WTC11 (cell line): Measurements from ENCODE around the gene SARM1. TPM values are rescaled to one million over a fixed set of nuclear protein-coding genes. Genes with fewer than 3 reads are reported as not detected.
A peak's percentile ranks its signal among the peaks of the same experiment; 100 is the strongest.

Source experiments
- ATAC-seq: fragments of 200-7000 bp; cut with Tn5 transposase; 2 replicates; pipeline ENCODE4 v1.10.0; 2021; ENCODE audit warnings: mild to moderate bottlenecking, moderate library complexity
- CTCF ChIA-PET: fragments of 300-600 bp; sonication (Branson Sonifier 250); formaldehyde crosslinking; loops from one replicate; lab custom pipeline; 2021; ENCODE audit warnings: antibody characterized with exemption; lab: Charles Lee
- POLR2A ChIA-PET: fragments of 350-600 bp; sonication (Branson Sonifier 250); formaldehyde crosslinking; loops from one replicate; lab custom pipeline; 2021; ENCODE audit warnings: antibody characterized with exemption; lab: Charles Lee
- DNase-seq: peaks from one replicate; pipeline ENCODE4 v3.0.0; 2021; ENCODE audit warnings: low spot score
- H3K27ac Mint-ChIP-seq: 2 replicates; pipeline ENCODE4 v1.8.0; 2021; ENCODE audit warnings: mixed read lengths
- H3K27me3 Mint-ChIP-seq: 2 replicates; pipeline ENCODE4 v1.8.0; 2021; ENCODE audit warnings: low read depth, mild to moderate bottlenecking, moderate library complexity, mixed read lengths
- H3K36me3 Mint-ChIP-seq: 2 replicates; pipeline ENCODE4 v1.8.0; 2021; ENCODE audit warnings: mixed read lengths
- H3K4me1 Mint-ChIP-seq: 2 replicates; pipeline ENCODE4 v1.8.0; 2022; ENCODE audit warnings: mixed read lengths
- H3K4me3 Mint-ChIP-seq: 2 replicates; pipeline ENCODE4 v1.8.0; 2021; ENCODE audit warnings: mild to moderate bottlenecking, moderate library complexity, mixed read lengths
- H3K9me3 Mint-ChIP-seq: 2 replicates; pipeline ENCODE4 v1.8.0; 2021; ENCODE audit warnings: mixed read lengths
- AR ChIP-seq: fragments of 250-450 bp; sonication (Bioruptor Pico); IDR thresholded peaks from 2 replicates; pipeline ENCODE4 v1.9.0; 2021; ENCODE audit warnings: mild to moderate bottlenecking
- CTCF ChIP-seq: fragments of 200-600 bp; IDR thresholded peaks from 2 replicates; pipeline ENCODE4 v1.8.0; 2022; ENCODE audit warnings: antibody characterized with exemption
- E2F5 ChIP-seq: sonication (generic); formaldehyde crosslinking; IDR thresholded peaks from 2 replicates; pipeline ENCODE4 v1.8.1; 2022; ENCODE audit warnings: mild to moderate bottlenecking, moderate library complexity, missing genetic modification reagents
- ERG ChIP-seq: fragments of 250-450 bp; sonication (Bioruptor Pico); IDR thresholded peaks from 2 replicates; pipeline ENCODE4 v1.8.0; 2021; ENCODE audit warnings: mild to moderate bottlenecking
- FOXJ3 ChIP-seq: sonication (generic); formaldehyde crosslinking; IDR thresholded peaks from 2 replicates; pipeline ENCODE4 v1.9.0; 2021; ENCODE audit warnings: missing genetic modification reagents, mild to moderate bottlenecking, borderline replicate concordance
- MXD4 ChIP-seq: fragments of 250-450 bp; sonication (Bioruptor Pico); IDR thresholded peaks from 2 replicates; pipeline ENCODE4 v1.8.0; 2021; ENCODE audit warnings: mild to moderate bottlenecking, moderate library complexity, borderline replicate concordance
- STAT6 ChIP-seq: sonication (generic); formaldehyde crosslinking; conservative IDR thresholded peaks from 2 replicates; pipeline ENCODE4 v1.8.1; 2023; ENCODE audit warnings: mild to moderate bottlenecking, low read depth, missing genetic modification reagents, moderate library complexity
- USF2 ChIP-seq: sonication (generic); formaldehyde crosslinking; IDR thresholded peaks from 2 replicates; pipeline ENCODE4 v1.8.1; 2023; ENCODE audit warnings: mild to moderate bottlenecking, missing genetic modification reagents, moderate library complexity
- ZMAT4 ChIP-seq: fragments of 250-450 bp; sonication (Bioruptor Pico); IDR thresholded peaks from 2 replicates; pipeline ENCODE4 v1.9.0; 2021; ENCODE audit warnings: mild to moderate bottlenecking
- ZNF232 ChIP-seq: sonication (generic); formaldehyde crosslinking; IDR thresholded peaks from 2 replicates; pipeline ENCODE4 v1.8.0; 2022; ENCODE audit warnings: mild to moderate bottlenecking, missing genetic modification reagents
- ZNF423 ChIP-seq: fragments of 250-450 bp; sonication (Bioruptor Pico); IDR thresholded peaks from 2 replicates; pipeline ENCODE4 v2.1.2; 2022; ENCODE audit warnings: mild to moderate bottlenecking, moderate library complexity
- total RNA-seq: library from RNA; stranded (reverse); gene quantifications from 3 replicates; pipeline ENCODE4 v1.2.3, GENCODE V29; 2021

The SARM1 gene
- total RNA-seq, 1 experiment from 2014 or later, result 3.8 TPM

- Mint-ChIP-seq H3K9me3 (no peaks in the 10 kb centered on the region), H3K4me3 (no peak overlapping the region), H3K27me3 (peaks cover 3% of the 10 kb centered on the region; the same call in 1 of the 2 replicates), H3K27ac (no peak overlapping the region), H3K36me3 (no peaks in the 10 kb centered on the region), H3K4me1 (no peaks in the 10 kb centered on the region)
- ChIA-PET POLR2A (no interaction called here), CTCF (interaction anchor here (0.7 to 4.4 kb wide), 3 partner anchors 8 to 375 kb away, joined by 3 to 40 read pairs (median 3); no protein-coding TSS in a partner anchor)
- DNase-seq (no peak), ATAC-seq (no peak)
- TF ChIP-seq ERG (CRISPR knock-in tag), result no peak
- TF ChIP-seq USF2 (CRISPR knock-in tag), result no peak
- TF ChIP-seq FOXJ3 (CRISPR knock-in tag), result no peak
- no peak for TF ChIP-seq E2F5 (CRISPR knock-in tag)
- TF ChIP-seq AR, result no peak
- TF ChIP-seq ZMAT4 (CRISPR knock-in tag), result no peak
- TF ChIP-seq ZNF232, result no peak
Measured at GRCh38 chr17:28425206-28425605, 53.7 kb downstream of the SARM1 start.

GRCh38 chr17:28426081-28426519 is 54.6 kb downstream of the SARM1 start:
- ChIA-PET CTCF (interaction anchor here (0.6 to 4.4 kb wide), 18 partner anchors 9 to 143 kb away, joined by 3 to 40 read pairs (median 4); partner anchors contain the start of genes POLDIP2, SLC46A1 and TNFAIP1), POLR2A (interaction anchor here (0.6 kb wide), 1 partner anchor 10 kb away, joined by 8 read pairs; no protein-coding TSS in a partner anchor)
- no peaks in the 10 kb centered on the region for H3K9me3 Mint-ChIP-seq
- ATAC-seq (peak; percentile 99), DNase-seq (peak; percentile 74)
- H3K27ac Mint-ChIP-seq, result no peak overlapping the region
- H3K4me1 Mint-ChIP-seq, result no peaks in the 10 kb centered on the region
- H3K36me3 Mint-ChIP-seq, result no peaks in the 10 kb centered on the region
- H3K4me3 Mint-ChIP-seq, result no peak overlapping the region
- H3K27me3 Mint-ChIP-seq, result no peaks in the 10 kb centered on the region
- TF ChIP-seq CTCF (peak; percentile 55), MXD4 (no peak), E2F5 (CRISPR knock-in tag) (no peak), ZNF423 (no peak), STAT6 (CRISPR knock-in tag) (no peak)
